GM12801 (cell line): Measurements from ENCODE around the gene CIAO2A.

ENCODE experiments used
- CTCF ChIP-seq: IDR thresholded peaks from one replicate; pipeline ENCODE4 v1.5.1; 2011; ENCODE audit warnings: control low read depth; ENCODE audit not compliant: insufficient read length; ENCODE audit errors: extremely low read depth

CIAO2A gene

GRCh38 chr15:64133623-64134344, 40.1 kb upstream of the CIAO2A start:
- no peak for TF ChIP-seq CTCF

GRCh38 chr15:64132217-64132616, 38.6 kb upstream of the CIAO2A start:
- no peak for TF ChIP-seq CTCF

- no peak for TF ChIP-seq CTCF
These were observed 37.9 kb upstream of the CIAO2A start for GRCh38 chr15:64131547-64131946.

GRCh38 chr15:64130159-64130558, 36.5 kb upstream of the CIAO2A start:
- TF ChIP-seq CTCF: no peak

- no peak for TF ChIP-seq CTCF
These were observed 34.1 kb upstream of the CIAO2A start for GRCh38 chr15:64127521-64128270.

- no peak for TF ChIP-seq CTCF
These were observed 32.3 kb upstream of the CIAO2A start for GRCh38 chr15:64125978-64126377.

- TF ChIP-seq CTCF: no peak
These were observed 29.3 kb upstream of the CIAO2A start for GRCh38 chr15:64122936-64123351.
